H9 (cell line): ENCODE data around the gene PRR3. TPM values are rescaled to one million over a fixed set of nuclear protein-coding genes. Genes with fewer than 3 reads are reported as not detected.

Experiments
- DNase-seq: peaks from one replicate; pipeline ENCODE4 v3.0.0-alpha.2; 2017
- H2AFZ ChIP-seq: one replicate; pipeline ENCODE4 v1.6.1; 2013; ENCODE audit warnings: mild to moderate bottlenecking, low read length, control low read depth, moderate library complexity
- H2AK5ac ChIP-seq: 2 replicates; pipeline ENCODE4 v1.6.1; 2013; ENCODE audit warnings: low read length, control low read depth, mixed read lengths; ENCODE audit not compliant: insufficient read length
- H2BK120ac ChIP-seq: one replicate; pipeline ENCODE4 v1.6.1; 2013; ENCODE audit warnings: low read depth, mild to moderate bottlenecking, low read length, control low read depth, inconsistent platforms; ENCODE audit not compliant: poor library complexity, severe bottlenecking
- H2BK12ac ChIP-seq: 2 replicates; pipeline ENCODE4 v1.6.1; 2013; ENCODE audit warnings: low read length, control low read depth, mixed read lengths, low read depth; ENCODE audit not compliant: insufficient read length
- H2BK15ac ChIP-seq: 2 replicates; pipeline ENCODE4 v1.6.1; 2013; ENCODE audit warnings: low read depth, low read length, control low read depth
- H2BK20ac ChIP-seq: one replicate; pipeline ENCODE4 v1.6.1; 2013; ENCODE audit warnings: low read depth, mild to moderate bottlenecking, low read length, control low read depth, inconsistent platforms; ENCODE audit not compliant: poor library complexity, severe bottlenecking
- H2BK5ac ChIP-seq: 2 replicates; pipeline ENCODE4 v1.6.1; 2013; ENCODE audit warnings: low read length, control low read depth, mixed read lengths; ENCODE audit not compliant: insufficient read length
- H3K14ac ChIP-seq: 2 replicates; pipeline ENCODE4 v1.6.1; 2013; ENCODE audit warnings: low read length, control low read depth; ENCODE audit not compliant: insufficient read depth
- H3K18ac ChIP-seq: 2 replicates; pipeline ENCODE4 v1.6.1; 2013; ENCODE audit warnings: low read depth, mild to moderate bottlenecking, mixed read lengths, low read length, control low read depth; ENCODE audit not compliant: insufficient read length
- H3K23ac ChIP-seq: 2 replicates; pipeline ENCODE4 v1.6.1; 2013; ENCODE audit warnings: low read length, control low read depth, mixed read lengths, low read depth; ENCODE audit not compliant: insufficient read length
- H3K23me2 ChIP-seq: 2 replicates; pipeline ENCODE4 v1.6.1; 2013; ENCODE audit warnings: low read depth, mild to moderate bottlenecking, mixed read lengths, low read length, control low read depth; ENCODE audit not compliant: insufficient read length, poor library complexity, severe bottlenecking
- H3K27ac ChIP-seq: 2 replicates; pipeline ENCODE4 v1.5.1; 2013; ENCODE audit warnings: low read length, control low read depth, mixed read lengths, low read depth; ENCODE audit not compliant: insufficient read length
- H3K27me3 ChIP-seq: 2 replicates; pipeline ENCODE4 v1.6.1; 2013; ENCODE audit warnings: low read length, control low read depth, inconsistent platforms; ENCODE audit not compliant: insufficient read depth
- H3K4ac ChIP-seq: 2 replicates; pipeline ENCODE4 v1.6.1; 2013; ENCODE audit warnings: low read depth, mild to moderate bottlenecking, control low read depth, inconsistent platforms, low read length, moderate library complexity
- H3K4me1 ChIP-seq: 2 replicates; pipeline ENCODE4 v1.6.1; 2013; ENCODE audit warnings: low read length, control low read depth, inconsistent platforms; ENCODE audit not compliant: insufficient read depth
- H3K4me2 ChIP-seq: 2 replicates; pipeline ENCODE4 v1.6.1; 2013; ENCODE audit warnings: low read length, control low read depth, mixed read lengths; ENCODE audit not compliant: insufficient read length, insufficient read depth
- H3K56ac ChIP-seq: 2 replicates; pipeline ENCODE4 v1.6.1; 2013; ENCODE audit warnings: low read depth, mild to moderate bottlenecking, mixed read lengths, low read length, control low read depth; ENCODE audit not compliant: insufficient read length
- H3K79me1 ChIP-seq: 2 replicates; pipeline ENCODE4 v1.6.1; 2013; ENCODE audit warnings: low read depth, mild to moderate bottlenecking, moderate library complexity, low read length, control low read depth, inconsistent platforms; ENCODE audit not compliant: insufficient read depth, poor library complexity, severe bottlenecking
- H3K79me2 ChIP-seq: 2 replicates; pipeline ENCODE4 v1.6.1; 2013; ENCODE audit warnings: low read length, control low read depth, inconsistent platforms; ENCODE audit not compliant: insufficient read depth
- H3K9ac ChIP-seq: 2 replicates; pipeline ENCODE4 v1.6.1; 2013; ENCODE audit warnings: low read length, control low read depth, mixed read lengths; ENCODE audit not compliant: insufficient read length; ENCODE audit errors: extremely low read depth
- H3K9me3 ChIP-seq: one replicate; pipeline ENCODE4 v1.6.1; 2013; ENCODE audit warnings: low read depth, low read length, inconsistent platforms; ENCODE audit not compliant: control insufficient read depth
- H3T11ph ChIP-seq: one replicate; pipeline ENCODE4 v1.6.1; 2013; ENCODE audit warnings: mild to moderate bottlenecking, low read length, control low read depth, inconsistent platforms
- H4K20me1 ChIP-seq: one replicate; pipeline ENCODE4 v1.6.1; 2013; ENCODE audit not compliant: control insufficient read depth, insufficient read length, insufficient read depth
- H4K5ac ChIP-seq: 2 replicates; pipeline ENCODE4 v1.6.1; 2013; ENCODE audit warnings: low read depth, mild to moderate bottlenecking, mixed read lengths, low read length, control low read depth; ENCODE audit not compliant: insufficient read length
- H4K8ac ChIP-seq: replicated peaks from 2 replicates; pipeline ENCODE4 v1.6.1; 2013; ENCODE audit warnings: low read length, control low read depth, mixed read lengths, low read depth; ENCODE audit not compliant: insufficient read length
- H4K91ac ChIP-seq: 2 replicates; pipeline ENCODE4 v1.6.1; 2013; ENCODE audit warnings: low read depth, mild to moderate bottlenecking, moderate library complexity, mixed read lengths, low read length, control low read depth; ENCODE audit not compliant: insufficient read length
- H3K27ac Mint-ChIP-seq, 3 experiments: 2 replicates in 2 of 3; 3 replicates in 1 of 3; pipeline ENCODE4 v1.8.0; 2020 to 2021; ENCODE audit warnings: mixed read lengths in 3 of 3, mild to moderate bottlenecking in 1 of 3, moderate library complexity in 1 of 3
- H3K27me3 Mint-ChIP-seq: 2 replicates; pipeline ENCODE4 v1.8.0; 2021; ENCODE audit warnings: low read depth, mild to moderate bottlenecking, moderate library complexity, mixed read lengths
- H3K36me3 Mint-ChIP-seq, 3 experiments: 2 replicates in 2 of 3; 3 replicates in 1 of 3; pipeline ENCODE4 v1.8.0; 2020 to 2021; ENCODE audit warnings: low read depth in 3 of 3, mixed read lengths in 3 of 3; ENCODE audit not compliant: insufficient read depth in 1 of 3
- H3K4me1 Mint-ChIP-seq, 2 experiments: 2 replicates each; pipeline ENCODE4 v1.8.0; 2020; ENCODE audit warnings: mixed read lengths in 2 of 2
- H3K4me3 Mint-ChIP-seq, 2 experiments: 2 replicates in 1 of 2; 3 replicates in 1 of 2; pipeline ENCODE4 v1.8.0; 2020 to 2021; ENCODE audit warnings: mild to moderate bottlenecking in 2 of 2, mixed read lengths in 2 of 2, moderate library complexity in 1 of 2
- H3K9me3 Mint-ChIP-seq, 2 experiments: 2 replicates in 1 of 2; 3 replicates in 1 of 2; pipeline ENCODE4 v1.8.0; 2020; ENCODE audit warnings: mild to moderate bottlenecking in 2 of 2, mixed read lengths in 2 of 2, moderate library complexity in 1 of 2
- CTCF ChIP-seq: fragments of 200-600 bp; sonication (generic); conservative IDR thresholded peaks from 3 replicates; pipeline ENCODE4 v1.8.0; 2021; ENCODE audit warnings: antibody characterized with exemption, mild to moderate bottlenecking
- WGBS: extraction: QIAGEN DNeasy Blood & Tissue Kit; methylation state at CpG from one replicate; pipeline ENCODE4 v1.1.7; 2013; ENCODE audit warnings: missing lambda C conversion rate, low lambda C conversion rate, mixed read lengths; ENCODE audit not compliant: insufficient read length; ENCODE audit errors: extremely low coverage; 5-methylcytosine and 5-hydroxymethylcytosine counted together
- total RNA-seq: library from RNA; stranded (reverse); gene quantifications from 2 replicates; pipeline ENCODE4 v1.2.1, GENCODE V29; 2021

PRR3 gene
- total RNA-seq, 1 experiment from 2014 or later, result 17.0 TPM

GRCh38 chr6:30542404-30542725, 14.7 kb upstream of the PRR3 start:
- Mint-ChIP-seq H3K4me3 (peak overlapping the region; percentile 6 to 61; a peak in 2 of 5 replicates), H3K27me3 (no peaks in the 10 kb centered on the region; the same call in 1 of the 2 replicates), H3K9me3 (no peaks in the 10 kb centered on the region; a peak in 1 of 5 replicates), H3K36me3 (peaks cover 1 to 20% (median 10%) of the 10 kb centered on the region in 3 experiments; a peak in 5 of 7 replicates), H3K4me1 (peaks cover 10% of the 10 kb centered on the region in 2 experiments), H3K27ac (no peak overlapping the region)
- Histone ChIP-seq H3K79me1 (no peaks in the 10 kb centered on the region), H4K5ac (no peak overlapping the region), H3K18ac (no peak overlapping the region), H3K27me3 (no peaks in the 10 kb centered on the region), H4K8ac (no peak overlapping the region), H4K91ac (no peak overlapping the region), H3T11ph (no peak overlapping the region), H2BK15ac (no peak overlapping the region), H3K23ac (no peak overlapping the region), H3K14ac (no peak overlapping the region), H3K9ac (no peak overlapping the region), H2BK12ac (no peak overlapping the region), H3K27ac (no peak overlapping the region), H3K79me2 (no peaks in the 10 kb centered on the region), H2BK120ac (no peak overlapping the region), H3K4ac (no peak overlapping the region), H3K9me3 (no peaks in the 10 kb centered on the region), H4K20me1 (no peaks in the 10 kb centered on the region), H3K23me2 (no peaks in the 10 kb centered on the region), H2BK20ac (no peak overlapping the region), H2AFZ (no peak overlapping the region), H3K4me2 (no peak overlapping the region), H3K56ac (no peak overlapping the region), H2BK5ac (no peak overlapping the region), H2AK5ac (no peak overlapping the region), H3K4me1 (0 out of 2 replicates have a peak, but pooled peaks cover 3% of the 10 kb centered on the region)
- no CpG with 5 or more reads among the region's 4 CpGs for WGBS
- no peak for TF ChIP-seq CTCF
- no peak for DNase-seq
